IMR-90 (cell line): Measurements from ENCODE around the gene ACE. TPM values are rescaled to one million over a fixed set of nuclear protein-coding genes. Genes with fewer than 3 reads are reported as not detected.

ENCODE experiments used
- ATAC-seq: fragments of 200-7000 bp; cut with Tn5 transposase; 2 replicates; pipeline ENCODE4 v1.9.1; 2020; ENCODE audit warnings: low read depth, mild to moderate bottlenecking, moderate library complexity
- BruUV-seq: library from RNA; stranded (reverse); fragments of 400-500 nt; replicated peaks from 2 replicates; lab custom pipeline; 2021; lab: Mats Ljungman, UMichigan
- CTCF ChIA-PET: fragments of 300-600 bp; formaldehyde crosslinking; extraction: SDS; loops from one replicate; lab custom pipeline; 2021; ENCODE audit warnings: antibody characterized with exemption; lab: Yijun Ruan, JAX
- POLR2A ChIA-PET: fragments of 300-600 bp; sonication (Branson Sonifier 250); formaldehyde crosslinking; loops from one replicate; lab custom pipeline; 2022; ENCODE audit warnings: antibody characterized with exemption; ENCODE audit not compliant: unreplicated experiment; lab: Charles Lee
- DNase-seq: peaks from one replicate; pipeline ENCODE4 v3.0.0; 2013
- H2AFZ ChIP-seq: replicated peaks from 2 replicates; pipeline ENCODE3; 2013; ENCODE audit warnings: low read length, mild to moderate bottlenecking; ENCODE audit not compliant: poor library complexity
- H2AK5ac ChIP-seq: 2 replicates; pipeline ENCODE4 v1.6.1; 2013; ENCODE audit warnings: low read depth, low read length, inconsistent platforms
- H2AK9ac ChIP-seq: replicated peaks from 2 replicates; pipeline ENCODE3; 2013; ENCODE audit warnings: mild to moderate bottlenecking, low read depth, low read length, moderate library complexity; ENCODE audit not compliant: poor library complexity
- H2BK120ac ChIP-seq: 2 replicates; pipeline ENCODE4 v1.6.1; 2013; ENCODE audit warnings: low read depth, low read length, inconsistent platforms
- H2BK15ac ChIP-seq: 3 replicates; pipeline ENCODE4 v1.6.1; 2013; ENCODE audit warnings: low read depth, low read length, inconsistent platforms
- H2BK20ac ChIP-seq: 2 replicates; pipeline ENCODE4 v1.6.1; 2013; ENCODE audit warnings: low read depth, mild to moderate bottlenecking, inconsistent platforms, low read length, moderate library complexity
- H2BK5ac ChIP-seq: 2 replicates; pipeline ENCODE4 v1.6.1; 2013; ENCODE audit warnings: mild to moderate bottlenecking, low read depth, low read length, inconsistent platforms; ENCODE audit not compliant: poor library complexity, severe bottlenecking
- H3K14ac ChIP-seq: replicated peaks from 2 replicates; pipeline ENCODE4 v1.6.1; 2013; ENCODE audit warnings: low read depth, low read length, inconsistent platforms
- H3K18ac ChIP-seq: 2 replicates; pipeline ENCODE4 v1.6.1; 2013; ENCODE audit warnings: low read depth, low read length, control low read depth
- H3K23ac ChIP-seq: 2 replicates; pipeline ENCODE4 v1.6.1; 2013; ENCODE audit warnings: low read depth, low read length, inconsistent platforms
- H3K27ac ChIP-seq: 2 replicates; pipeline ENCODE4 v1.5.1; 2013; ENCODE audit warnings: mild to moderate bottlenecking, control low read depth, low read length; ENCODE audit not compliant: insufficient read depth
- H3K27me3 ChIP-seq: 2 replicates; pipeline ENCODE4 v1.6.1; 2013; ENCODE audit warnings: low read length; ENCODE audit not compliant: control insufficient read depth, insufficient read depth
- H3K36me3 ChIP-seq: 2 replicates; pipeline ENCODE4 v1.6.1; 2013; ENCODE audit warnings: low read length, mixed read lengths; ENCODE audit not compliant: control insufficient read depth, insufficient read depth
- H3K4ac ChIP-seq: 2 replicates; pipeline ENCODE4 v1.6.1; 2013; ENCODE audit warnings: low read depth, low read length, inconsistent platforms
- H3K4me1 ChIP-seq: 2 replicates; pipeline ENCODE4 v1.6.1; 2013; ENCODE audit warnings: low read length, mixed read lengths; ENCODE audit not compliant: control insufficient read depth, insufficient read depth
- H3K4me2 ChIP-seq: 2 replicates; pipeline ENCODE4 v1.6.1; 2013; ENCODE audit warnings: low read depth, mild to moderate bottlenecking, control low read depth, low read length, moderate library complexity
- H3K4me3 ChIP-seq: 2 replicates; pipeline ENCODE4 v1.5.1; 2013; ENCODE audit warnings: low read depth, mild to moderate bottlenecking, control low read depth, low read length, moderate library complexity; ENCODE audit not compliant: insufficient read depth
- H3K56ac ChIP-seq: 2 replicates; pipeline ENCODE4 v1.6.1; 2013; ENCODE audit warnings: low read length, inconsistent platforms; ENCODE audit not compliant: insufficient read depth; ENCODE audit errors: extremely low read depth
- H3K79me1 ChIP-seq, 2 experiments: 2 replicates each; pipeline ENCODE4 v1.6.1; 2013; ENCODE audit warnings: low read length in 2 of 2, inconsistent platforms in 1 of 2, low read depth in 1 of 2
- H3K9ac ChIP-seq: 2 replicates; pipeline ENCODE4 v1.6.1; 2013; ENCODE audit warnings: low read depth, low read length, control low read depth
- H3K9me1 ChIP-seq: 2 replicates; pipeline ENCODE4 v1.6.1; 2013; ENCODE audit warnings: low read length, inconsistent platforms; ENCODE audit not compliant: insufficient read depth
- H3K9me3 ChIP-seq: 2 replicates; pipeline ENCODE4 v1.6.1; 2013; ENCODE audit warnings: low read length; ENCODE audit not compliant: control insufficient read depth, insufficient read depth
- H4K20me1 ChIP-seq: 2 replicates; pipeline ENCODE4 v1.6.1; 2013; ENCODE audit warnings: low read length, inconsistent platforms; ENCODE audit not compliant: insufficient read depth
- H4K5ac ChIP-seq: 2 replicates; pipeline ENCODE4 v1.6.1; 2013; ENCODE audit warnings: mild to moderate bottlenecking, low read depth, low read length, control low read depth
- H4K8ac ChIP-seq, 2 experiments: 2 replicates each; pipeline ENCODE4 v1.6.1; 2013; ENCODE audit warnings: low read depth in 2 of 2, low read length in 2 of 2, control low read depth in 1 of 2, inconsistent platforms in 1 of 2
- H4K91ac ChIP-seq: 2 replicates; pipeline ENCODE4 v1.6.1; 2013; ENCODE audit warnings: low read depth, low read length, inconsistent platforms; ENCODE audit not compliant: insufficient read depth
- BHLHE40 ChIP-seq: fragments of 150-350 bp; IDR thresholded peaks from 2 replicates; pipeline ENCODE4 v1.6.1; 2016; ENCODE audit warnings: mild to moderate bottlenecking, low read depth, low read length
- RAD21 ChIP-seq: IDR thresholded peaks from 2 replicates; pipeline ENCODE4 v1.6.1; 2012; ENCODE audit warnings: low read length, improper control_type of control experiment
- WGBS, 2 experiments: methylation state at CpG; one replicate each; pipeline versions ENCODE4 v1.1.5 to v1.1.7; 2013; ENCODE audit warnings: missing lambda C conversion rate in 2 of 2; ENCODE audit not compliant: insufficient read length in 1 of 2; ENCODE audit errors: extremely low coverage in 2 of 2; 5-methylcytosine and 5-hydroxymethylcytosine counted together
- dilution Hi-C: fragments of 300-500 bp; cut with HindIII; formaldehyde crosslinking; loops from one replicate; pipeline ENCODE4 v1.14.3; 2018; ENCODE audit warnings: low sequenced_read_pairs; ENCODE audit not compliant: unreplicated experiment
- in situ Hi-C: fragments of 300-500 bp; cut with MboI; formaldehyde crosslinking; loops from 3 replicates; pipeline ENCODE4 v1.14.3; 2019; ENCODE audit warnings: low sequenced_read_pairs, inconsistent platforms, mixed read lengths
- intact Hi-C: fragments of 100-400 bp; cut with micrococcal nuclease; formaldehyde crosslinking; loops from 2 replicates; pipeline ENCODE4 v1.10.0; 2022
- polyA plus RNA-seq, 3 experiments: library from polyadenylated mRNA; depleted of rRNA; stranded (reverse); fragments of >200 nt; gene quantifications; 2 replicates each; pipeline ENCODE4 v1.2.3, GENCODE V29; 2012; ENCODE audit warnings: low replicate concordance in 1 of 3
- total RNA-seq: library from RNA; depleted of rRNA; stranded (reverse); fragments of >200 nt; gene quantifications from 2 replicates; pipeline ENCODE4 v1.2.3, GENCODE V29; 2012

The ACE gene
- total and polyA plus RNA-seq, 2 of the 4 experiments (the other 2 are of a cell fraction): 1.4 to 5.8 TPM

DNA sequence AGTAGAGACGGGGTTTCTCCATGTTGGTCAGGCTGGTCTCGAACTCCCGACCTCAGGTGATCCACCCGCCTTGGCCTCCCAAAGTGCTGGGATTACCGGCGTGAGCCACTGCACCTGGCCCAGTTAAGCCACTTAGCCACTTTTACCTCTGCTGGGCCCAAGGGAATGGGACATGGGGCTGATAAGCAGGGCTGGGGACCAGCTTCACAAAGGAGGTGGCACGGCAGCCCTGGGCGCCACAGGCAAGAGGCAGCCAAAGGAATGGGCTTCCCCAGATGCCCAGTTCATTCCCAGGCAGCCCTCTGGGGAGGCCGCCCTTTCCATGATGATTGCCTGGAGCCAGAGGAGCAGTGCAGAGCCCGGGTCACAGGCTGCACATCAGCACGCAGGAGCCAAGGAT lies 25.7 kb upstream of the ACE start:
- peaks cover 3% of the 10 kb centered on the region; the same call in 1 of the 2 replicates for H3K27me3 ChIP-seq
- 0 out of 2 replicates have a peak, but pooled peaks cover 3% of the 10 kb centered on the region for H3K9me1 ChIP-seq
- H2AK5ac ChIP-seq: no peak overlapping the region
- peaks cover 6% of the 10 kb centered on the region for H3K4me1 ChIP-seq
- H2BK5ac ChIP-seq: no peak overlapping the region
- no peak overlapping the region for H2BK20ac ChIP-seq
- no peak overlapping the region for H3K4me2 ChIP-seq
- H3K56ac ChIP-seq: no peak overlapping the region
- H3K9me3 ChIP-seq: no peaks in the 10 kb centered on the region
- ChIA-PET POLR2A (interaction anchor here (0.5 kb wide), 1 partner anchor 20 kb away, joined by 3 read pairs; no protein-coding TSS in a partner anchor), CTCF (no interaction called here)
- no peaks in the 10 kb centered on the region for H3K79me1 ChIP-seq
- no peak for DNase-seq
- in situ Hi-C loops: no loop called here
- BruUV-seq: no TSS peak
- no peak overlapping the region for H3K14ac ChIP-seq
- H3K4ac ChIP-seq: no peak overlapping the region
- no peaks in the 10 kb centered on the region for H4K20me1 ChIP-seq
- H3K9ac ChIP-seq: no peak overlapping the region
- no peak overlapping the region for H3K27ac ChIP-seq
- no peak overlapping the region for H4K91ac ChIP-seq
- no peak overlapping the region for H4K8ac ChIP-seq
- H4K5ac ChIP-seq: no peak overlapping the region
- intact Hi-C loops: no loop called here
- H2AFZ ChIP-seq: no peak overlapping the region
- no peak overlapping the region for H2AK9ac ChIP-seq
- no CpG with 5 or more reads among the region's 11 CpGs for WGBS, 2 experiments
- no peak overlapping the region for H3K4me3 ChIP-seq
- no peak overlapping the region for H3K18ac ChIP-seq
- no peak for ATAC-seq
- no peak for TF ChIP-seq RAD21
- no peak for TF ChIP-seq BHLHE40
- H2BK120ac ChIP-seq: no peak overlapping the region
- no peaks in the 10 kb centered on the region for H3K36me3 ChIP-seq
- no peak overlapping the region for H3K23ac ChIP-seq
- H2BK15ac ChIP-seq: no peak overlapping the region
- dilution Hi-C loops: no loop called here
